ENCODE measurements around the gene TRIO.

TRIO gene

GRCh38 chr5:14167211-14167845, 24.2 kb downstream of the TRIO start:
- peak overlapping the region; percentile 92; the same call in 1 of the 2 replicates for H3K4me2 ChIP-seq (ENCODE audit: low read length)
- no peak overlapping the region for H3K4me3 ChIP-seq (ENCODE audit: low read length)
- no peaks in the 10 kb centered on the region for H4K20me1 ChIP-seq (ENCODE audit: control insufficient read depth, insufficient read depth, low read depth, low read length)
- peaks cover 99% of the 10 kb centered on the region for H3K79me2 ChIP-seq (ENCODE audit: control insufficient read depth, low read length)
- H3K27me3 ChIP-seq (ENCODE audit: control insufficient read depth, low read length), result no peaks in the 10 kb centered on the region
- H3K36me3 ChIP-seq (ENCODE audit: control insufficient read depth, low read length), result no peaks in the 10 kb centered on the region
- H3K4me1 ChIP-seq (ENCODE audit: control insufficient read depth, low read length), result peaks cover 55% of the 10 kb centered on the region
- peaks cover 7% of the 10 kb centered on the region for H3F3A ChIP-seq (ENCODE audit: control insufficient read depth, insufficient read depth)
- H3K27ac ChIP-seq (ENCODE audit: low read depth, low read length), result no peak overlapping the region
- TF ChIP-seq EZH2phosphoT487 (IDR thresholded peaks at IDR 0.05; ENCODE audit: borderline replicate concordance, low read length), result no peak
- TF ChIP-seq CTCF (IDR thresholded peaks at IDR 0.05; ENCODE audit: low read depth, low read length, poor library complexity, severe bottlenecking), result no peak
- no peaks in the 10 kb centered on the region for H3K9me2 ChIP-seq (replicated peaks; ENCODE audit: control insufficient read depth, low read length)
- H3K9me3 ChIP-seq (ENCODE audit: control insufficient read depth, insufficient read depth, low read length), result peaks cover 13% of the 10 kb centered on the region; the same call in 1 of the 2 replicates

- peaks cover 65% of the 10 kb centered on the region for H3K4me1 ChIP-seq (ENCODE audit: control insufficient read depth, low read length)
- H3K9me3 ChIP-seq (ENCODE audit: control insufficient read depth, insufficient read depth, low read length), result peaks cover 13% of the 10 kb centered on the region; the same call in 1 of the 2 replicates
- H3K4me3 ChIP-seq (ENCODE audit: low read length), result peak overlapping the region; percentile 78
- TF ChIP-seq EZH2phosphoT487 (IDR thresholded peaks at IDR 0.05; ENCODE audit: borderline replicate concordance, low read length) (no peak), CTCF (IDR thresholded peaks at IDR 0.05; ENCODE audit: low read depth, low read length, poor library complexity, severe bottlenecking) (no peak)
- no peaks in the 10 kb centered on the region for H3K27me3 ChIP-seq (ENCODE audit: control insufficient read depth, low read length)
- H3F3A ChIP-seq (ENCODE audit: control insufficient read depth, insufficient read depth), result peaks cover 7% of the 10 kb centered on the region
- peak overlapping the region; percentile 54 for H3K27ac ChIP-seq (ENCODE audit: low read depth, low read length)
- H4K20me1 ChIP-seq (ENCODE audit: control insufficient read depth, insufficient read depth, low read depth, low read length), result no peaks in the 10 kb centered on the region; the same call in 1 of the 2 replicates
- peak overlapping the region; percentile 92 for H3K4me2 ChIP-seq (ENCODE audit: low read length)
- H3K79me2 ChIP-seq (ENCODE audit: control insufficient read depth, low read length), result peaks cover 99% of the 10 kb centered on the region
- no peaks in the 10 kb centered on the region for H3K9me2 ChIP-seq (replicated peaks; ENCODE audit: control insufficient read depth, low read length)
- H3K36me3 ChIP-seq (ENCODE audit: control insufficient read depth, low read length), result no peaks in the 10 kb centered on the region
Observed at GRCh38 chr5:14168144-14168792, 25.1 kb downstream of the TRIO start.

GRCh38 chr5:14168793-14169262, 25.7 kb downstream of the TRIO start:
- no peaks in the 10 kb centered on the region for H3K36me3 ChIP-seq (ENCODE audit: control insufficient read depth, low read length)
- peaks cover 99% of the 10 kb centered on the region for H3K79me2 ChIP-seq (ENCODE audit: control insufficient read depth, low read length)
- no peaks in the 10 kb centered on the region for H3K9me2 ChIP-seq (replicated peaks; ENCODE audit: control insufficient read depth, low read length)
- peak overlapping the region; percentile 92 for H3K4me2 ChIP-seq (ENCODE audit: low read length)
- H4K20me1 ChIP-seq (ENCODE audit: control insufficient read depth, insufficient read depth, low read depth, low read length), result no peaks in the 10 kb centered on the region; the same call in 1 of the 2 replicates
- peaks cover 7% of the 10 kb centered on the region; the same call in 1 of the 2 replicates for H3K9me3 ChIP-seq (ENCODE audit: control insufficient read depth, insufficient read depth, low read length)
- H3K27me3 ChIP-seq (ENCODE audit: control insufficient read depth, low read length), result no peaks in the 10 kb centered on the region
- H3K27ac ChIP-seq (ENCODE audit: low read depth, low read length), result peak overlapping the region; percentile 54
- TF ChIP-seq EZH2phosphoT487 (IDR thresholded peaks at IDR 0.05; ENCODE audit: borderline replicate concordance, low read length), result no peak
- TF ChIP-seq CTCF (IDR thresholded peaks at IDR 0.05; ENCODE audit: low read depth, low read length, poor library complexity, severe bottlenecking), result no peak
- H3K4me3 ChIP-seq (ENCODE audit: low read length), result peak overlapping the region; percentile 78
- peaks cover 7% of the 10 kb centered on the region for H3F3A ChIP-seq (ENCODE audit: control insufficient read depth, insufficient read depth)
- H3K4me1 ChIP-seq (ENCODE audit: control insufficient read depth, low read length), result peaks cover 70% of the 10 kb centered on the region
